HCT116 (cell line): ENCODE data around the gene LTC4S.

ENCODE experiments used
- EGR1 ChIP-seq: IDR thresholded peaks from 2 replicates; pipeline ENCODE4 v1.6.1; 2012; ENCODE audit warnings: low read depth
- EZH2 ChIP-seq: fragments of 200-600 bp; sonication (generic); IDR thresholded peaks from 2 replicates; pipeline ENCODE4 v1.6.1; 2017; ENCODE audit warnings: antibody characterized with exemption, mixed run types
- EZH2phosphoT487 ChIP-seq: fragments of 200-600 bp; IDR thresholded peaks from 2 replicates; pipeline ENCODE4 v1.6.1; 2018; ENCODE audit warnings: antibody characterized with exemption, borderline replicate concordance
- POLR2A ChIP-seq: IDR thresholded peaks from 2 replicates; pipeline ENCODE4 v1.7.0; 2011; ENCODE audit warnings: borderline replicate concordance; ENCODE audit not compliant: insufficient read depth, insufficient read length; ENCODE audit errors: extremely low read depth
- RAD21 ChIP-seq: IDR thresholded peaks from 2 replicates; pipeline ENCODE4 v1.6.1; 2012; ENCODE audit warnings: low read depth, mild to moderate bottlenecking
- SRF ChIP-seq: IDR thresholded peaks from 2 replicates; pipeline ENCODE4 v1.6.1; 2012; ENCODE audit warnings: low read depth
- TF ChIP-seq, protein P1 (sequence below), 3 experiments: fragments of 200-600 bp in 1 of 3; sonication (generic) in 1 of 3; IDR thresholded peaks in 2 of 3; conservative IDR thresholded peaks in 1 of 3; 2 replicates each; pipeline ENCODE4 v1.5.1; 2012 to 2017; ENCODE audit warnings: low read depth in 2 of 3, low read length in 2 of 3, antibody characterized with exemption in 1 of 3, borderline replicate concordance in 1 of 3, control low read depth in 1 of 3, mild to moderate bottlenecking in 1 of 3, mixed read lengths in 1 of 3, mixed run types in 1 of 3, moderate library complexity in 1 of 3; ENCODE audit not compliant: insufficient read depth in 1 of 3
- TF ChIP-seq, protein P2 (sequence below): IDR thresholded peaks from 2 replicates; pipeline ENCODE4 v1.6.1; 2012
- TF ChIP-seq, protein P3 (sequence below): IDR thresholded peaks from 2 replicates; pipeline ENCODE4 v1.6.1; 2012
- TF ChIP-seq, protein P4 (sequence below): IDR thresholded peaks from 2 replicates; pipeline ENCODE4 v1.6.1; 2012; ENCODE audit warnings: low read depth

DNA sequence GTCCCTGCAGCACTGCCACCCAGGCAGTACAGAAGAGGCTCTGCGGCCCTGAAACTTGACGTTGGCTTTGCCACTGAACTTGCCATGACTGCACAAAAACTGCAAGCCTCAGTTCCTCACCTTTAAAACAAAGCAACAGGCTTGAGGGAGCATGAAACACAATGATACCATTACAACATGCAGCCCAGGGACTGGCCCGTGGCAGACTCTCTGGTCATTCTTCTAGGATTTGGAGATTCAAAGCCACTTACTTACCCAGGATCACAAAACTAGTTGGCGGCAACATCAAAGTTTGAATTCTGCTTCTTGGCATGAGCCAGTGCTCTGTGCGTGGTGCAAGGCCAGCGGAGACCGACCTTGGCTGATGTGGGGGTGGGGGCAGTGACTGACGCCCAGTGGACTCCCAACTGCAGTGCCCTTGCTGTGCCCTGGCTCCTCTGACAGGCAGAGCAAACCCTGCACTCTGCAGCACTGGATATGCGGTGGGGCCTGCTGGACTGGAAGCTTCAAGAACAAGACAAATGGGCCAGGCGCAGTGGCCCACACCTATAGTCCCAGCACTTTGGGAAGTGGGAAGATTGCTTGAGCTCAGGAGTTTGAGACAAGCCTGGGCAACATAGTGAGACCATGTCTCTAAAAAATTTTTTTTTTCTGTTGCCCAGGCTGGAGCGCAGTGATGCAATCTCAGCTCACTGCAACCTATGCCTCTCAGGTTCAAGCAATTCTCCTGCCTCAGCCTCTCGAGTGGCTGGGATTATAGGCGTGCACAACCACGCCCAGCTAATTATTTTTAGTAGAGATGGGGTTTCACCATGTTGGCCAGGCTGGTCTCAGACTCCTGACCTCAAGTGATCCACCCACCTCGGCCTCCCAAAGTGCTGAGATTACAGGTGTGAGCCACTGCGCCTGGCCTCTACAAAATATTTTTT, 45.8 kb downstream of the LTC4S start:
- TF ChIP-seq, protein P1, sequence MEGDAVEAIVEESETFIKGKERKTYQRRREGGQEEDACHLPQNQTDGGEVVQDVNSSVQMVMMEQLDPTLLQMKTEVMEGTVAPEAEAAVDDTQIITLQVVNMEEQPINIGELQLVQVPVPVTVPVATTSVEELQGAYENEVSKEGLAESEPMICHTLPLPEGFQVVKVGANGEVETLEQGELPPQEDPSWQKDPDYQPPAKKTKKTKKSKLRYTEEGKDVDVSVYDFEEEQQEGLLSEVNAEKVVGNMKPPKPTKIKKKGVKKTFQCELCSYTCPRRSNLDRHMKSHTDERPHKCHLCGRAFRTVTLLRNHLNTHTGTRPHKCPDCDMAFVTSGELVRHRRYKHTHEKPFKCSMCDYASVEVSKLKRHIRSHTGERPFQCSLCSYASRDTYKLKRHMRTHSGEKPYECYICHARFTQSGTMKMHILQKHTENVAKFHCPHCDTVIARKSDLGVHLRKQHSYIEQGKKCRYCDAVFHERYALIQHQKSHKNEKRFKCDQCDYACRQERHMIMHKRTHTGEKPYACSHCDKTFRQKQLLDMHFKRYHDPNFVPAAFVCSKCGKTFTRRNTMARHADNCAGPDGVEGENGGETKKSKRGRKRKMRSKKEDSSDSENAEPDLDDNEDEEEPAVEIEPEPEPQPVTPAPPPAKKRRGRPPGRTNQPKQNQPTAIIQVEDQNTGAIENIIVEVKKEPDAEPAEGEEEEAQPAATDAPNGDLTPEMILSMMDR (IDR thresholded peaks at IDR 0.05 in 2 of 3, conservative IDR thresholded peaks at IDR 0.05 in 1 of 3; ENCODE audit: borderline replicate concordance in 1 of 3, insufficient read depth in 1 of 3, low read depth in 2 of 3, low read length in 2 of 3): no peak
- TF ChIP-seq EZH2: no peak
- TF ChIP-seq SRF: no peak
- no peak for TF ChIP-seq POLR2A
- no peak for TF ChIP-seq RAD21
- TF ChIP-seq, protein P2, sequence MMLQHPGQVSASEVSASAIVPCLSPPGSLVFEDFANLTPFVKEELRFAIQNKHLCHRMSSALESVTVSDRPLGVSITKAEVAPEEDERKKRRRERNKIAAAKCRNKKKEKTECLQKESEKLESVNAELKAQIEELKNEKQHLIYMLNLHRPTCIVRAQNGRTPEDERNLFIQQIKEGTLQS: no peak
- TF ChIP-seq EGR1: no peak
- TF ChIP-seq, protein P3, sequence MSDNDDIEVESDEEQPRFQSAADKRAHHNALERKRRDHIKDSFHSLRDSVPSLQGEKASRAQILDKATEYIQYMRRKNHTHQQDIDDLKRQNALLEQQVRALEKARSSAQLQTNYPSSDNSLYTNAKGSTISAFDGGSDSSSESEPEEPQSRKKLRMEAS: no peak
- TF ChIP-seq EZH2phosphoT487: no peak
- TF ChIP-seq, protein P4, sequence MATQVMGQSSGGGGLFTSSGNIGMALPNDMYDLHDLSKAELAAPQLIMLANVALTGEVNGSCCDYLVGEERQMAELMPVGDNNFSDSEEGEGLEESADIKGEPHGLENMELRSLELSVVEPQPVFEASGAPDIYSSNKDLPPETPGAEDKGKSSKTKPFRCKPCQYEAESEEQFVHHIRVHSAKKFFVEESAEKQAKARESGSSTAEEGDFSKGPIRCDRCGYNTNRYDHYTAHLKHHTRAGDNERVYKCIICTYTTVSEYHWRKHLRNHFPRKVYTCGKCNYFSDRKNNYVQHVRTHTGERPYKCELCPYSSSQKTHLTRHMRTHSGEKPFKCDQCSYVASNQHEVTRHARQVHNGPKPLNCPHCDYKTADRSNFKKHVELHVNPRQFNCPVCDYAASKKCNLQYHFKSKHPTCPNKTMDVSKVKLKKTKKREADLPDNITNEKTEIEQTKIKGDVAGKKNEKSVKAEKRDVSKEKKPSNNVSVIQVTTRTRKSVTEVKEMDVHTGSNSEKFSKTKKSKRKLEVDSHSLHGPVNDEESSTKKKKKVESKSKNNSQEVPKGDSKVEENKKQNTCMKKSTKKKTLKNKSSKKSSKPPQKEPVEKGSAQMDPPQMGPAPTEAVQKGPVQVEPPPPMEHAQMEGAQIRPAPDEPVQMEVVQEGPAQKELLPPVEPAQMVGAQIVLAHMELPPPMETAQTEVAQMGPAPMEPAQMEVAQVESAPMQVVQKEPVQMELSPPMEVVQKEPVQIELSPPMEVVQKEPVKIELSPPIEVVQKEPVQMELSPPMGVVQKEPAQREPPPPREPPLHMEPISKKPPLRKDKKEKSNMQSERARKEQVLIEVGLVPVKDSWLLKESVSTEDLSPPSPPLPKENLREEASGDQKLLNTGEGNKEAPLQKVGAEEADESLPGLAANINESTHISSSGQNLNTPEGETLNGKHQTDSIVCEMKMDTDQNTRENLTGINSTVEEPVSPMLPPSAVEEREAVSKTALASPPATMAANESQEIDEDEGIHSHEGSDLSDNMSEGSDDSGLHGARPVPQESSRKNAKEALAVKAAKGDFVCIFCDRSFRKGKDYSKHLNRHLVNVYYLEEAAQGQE: no peak
